DOHH2 (cell line): ENCODE data around the gene ATP2A1.

Experiments used
- CTCF ChIP-seq: fragments of 200-600 bp; sonication (generic); IDR thresholded peaks from one replicate; pipeline ENCODE4 v1.5.1; 2014; ENCODE audit warnings: antibody characterized with exemption, mild to moderate bottlenecking, low read depth, low read length; ENCODE audit not compliant: poor library complexity, severe bottlenecking
- EZH2phosphoT487 ChIP-seq: fragments of 200-600 bp; sonication (generic); IDR thresholded peaks from 2 replicates; pipeline ENCODE4 v1.6.1; 2017; ENCODE audit warnings: borderline replicate concordance, mild to moderate bottlenecking, antibody characterized with exemption, low read length, moderate library complexity, mixed read lengths

- TF ChIP-seq CTCF (no peak), EZH2phosphoT487 (no peak)
These were observed 35.8 kb downstream of the ATP2A1 start for GRCh38 chr16:28913946-28914724.
